GM12875 (cell line): Measurements from ENCODE around the gene MSI2.

Source experiments
- H3K4me3 ChIP-seq: one replicate; pipeline ENCODE4 v1.5.1; 2011; ENCODE audit warnings: low read depth, low read length, control low read depth
- CTCF ChIP-seq: IDR thresholded peaks from 2 replicates; pipeline ENCODE4 v1.5.1; 2011; ENCODE audit warnings: low read depth, mild to moderate bottlenecking, control low read depth, inconsistent platforms, low read length, moderate library complexity, borderline replicate concordance; ENCODE audit not compliant: insufficient read depth

The MSI2 gene

GRCh38 chr17:57484826-57485565, 228.7 kb downstream of the MSI2 start:
- H3K4me3 ChIP-seq, result no peak overlapping the region
- TF ChIP-seq CTCF, result no peak

GRCh38 chr17:57485566-57485865, 229.2 kb downstream of the MSI2 start:
- no peak overlapping the region for H3K4me3 ChIP-seq
- no peak for TF ChIP-seq CTCF

GRCh38 chr17:57485916-57486881, 229.9 kb downstream of the MSI2 start:
- no peak for TF ChIP-seq CTCF
- no peak overlapping the region for H3K4me3 ChIP-seq

GRCh38 chr17:57486882-57487301, 230.6 kb downstream of the MSI2 start:
- no peak for TF ChIP-seq CTCF
- no peak overlapping the region for H3K4me3 ChIP-seq

GRCh38 chr17:57487573-57487972, 231.2 kb downstream of the MSI2 start:
- TF ChIP-seq CTCF, result no peak
- no peak overlapping the region for H3K4me3 ChIP-seq

- no peak for TF ChIP-seq CTCF
Measured at GRCh38 chr17:57488856-57489255, 232.5 kb downstream of the MSI2 start.

GRCh38 chr17:57489321-57489720, 233.0 kb downstream of the MSI2 start:
- H3K4me3 ChIP-seq, result no peak overlapping the region
- TF ChIP-seq CTCF, result no peak

More at GRCh38 chr17:57488856-57489255, 232.5 kb downstream of the MSI2 start:
- no peak overlapping the region for H3K4me3 ChIP-seq
